Stimulated activated CD4-positive, alpha-beta T cell treated with anti-CD3 and anti-CD28 coated beads, Interleukin-12 subunit alpha, Interleukin-12 subunit beta, amount 100 ng/mL, for 24 hours (primary cell): Measurements from ENCODE around the gene KRT15.

Source experiments
- DNase-seq, 2 experiments: peaks; one replicate each; pipeline ENCODE4 v3.0.0-alpha.2; 2020; ENCODE audit warnings: low read depth in 2 of 2

The KRT15 gene

GRCh38 chr17:41483991-41484826, 34.5 kb downstream of the KRT15 start:
- no peak for DNase-seq

DNA sequence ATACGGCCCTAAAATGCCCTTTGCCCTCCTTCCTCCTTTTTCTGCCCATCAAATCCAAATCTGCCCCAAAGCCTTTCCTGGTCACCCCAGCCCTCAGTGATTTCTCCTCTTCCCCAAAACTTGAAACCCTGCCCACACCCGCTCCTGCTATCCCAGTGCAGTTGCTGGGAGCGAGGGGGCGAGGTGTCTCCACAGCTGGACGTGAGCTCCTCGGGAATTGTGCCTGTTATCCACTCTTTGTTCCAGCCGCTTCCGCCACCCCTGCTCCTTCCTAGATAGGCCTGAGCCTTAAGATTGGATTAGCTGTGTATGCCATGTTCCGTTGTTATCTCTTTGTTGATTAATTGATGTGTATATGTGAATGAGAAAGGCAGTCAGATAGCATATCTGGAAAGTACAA, 35.2 kb downstream of the KRT15 start:
- DNase-seq, result no peak

DNA sequence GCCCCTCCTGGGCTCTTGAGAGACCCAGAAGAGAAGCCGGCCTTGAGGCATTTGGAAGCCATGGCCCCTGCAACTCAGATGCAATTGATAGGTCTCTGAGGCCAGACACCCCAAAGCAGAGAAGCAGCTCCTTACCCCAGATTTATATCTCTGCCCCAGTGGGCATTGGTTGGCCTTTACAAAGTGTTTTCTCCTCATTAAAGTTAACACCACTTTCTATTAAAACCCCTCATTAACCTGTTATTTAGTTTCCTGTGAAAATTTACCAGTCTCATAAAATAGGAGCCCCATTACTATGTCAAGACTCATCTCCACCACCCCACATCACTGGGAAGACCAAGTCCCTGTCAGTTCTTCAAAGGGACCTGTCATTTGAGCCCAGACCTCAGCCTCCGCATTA, 37.7 kb downstream of the KRT15 start, which contains the start of gene KRT35:
Gene KRT35 (minus strand): TSS at position 116 of the 400 bp plus-strand sequence. CDS start 54 bp downstream, at position 62.
- DNase-seq, result no peak

DNA sequence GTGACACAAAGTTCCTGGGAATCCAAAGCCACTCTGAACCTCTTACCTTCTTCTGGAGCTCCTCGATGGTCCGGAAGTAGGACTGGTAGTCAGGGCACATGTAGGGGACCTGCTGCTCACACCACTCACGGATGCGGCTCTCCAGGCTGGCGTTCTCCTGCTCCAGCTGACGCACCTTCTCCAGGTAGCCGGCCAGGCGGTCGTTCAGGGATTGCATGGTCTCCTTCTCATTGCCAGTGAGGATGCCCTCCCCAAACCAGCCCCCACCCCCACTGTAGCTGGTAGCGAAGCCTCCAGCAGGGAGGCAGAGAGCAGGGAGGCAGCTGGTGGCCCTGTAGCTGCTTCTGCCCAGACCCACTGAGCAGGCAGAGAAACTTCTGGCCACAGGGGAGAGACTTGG, 38.1 kb downstream of the KRT15 start:
- no peak for DNase-seq

DNA sequence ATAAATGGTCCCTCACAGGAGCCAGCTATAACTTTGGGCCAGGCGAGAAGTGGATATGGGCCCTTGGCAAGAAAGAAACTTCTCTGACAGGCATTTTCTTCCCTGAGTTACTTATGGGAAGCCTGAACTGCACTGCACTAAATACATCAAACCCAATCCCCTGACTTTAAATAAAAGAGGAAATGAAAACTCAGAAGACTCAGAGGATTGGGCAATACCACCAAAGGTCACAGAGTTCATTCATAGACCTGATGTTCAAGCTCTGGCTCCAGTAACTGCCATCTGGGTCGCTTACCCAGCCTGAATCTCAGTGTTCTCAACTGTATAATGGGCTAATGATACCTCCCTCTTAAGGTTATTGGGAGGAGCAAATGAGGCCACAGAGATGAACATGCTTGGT, 38.6 kb downstream of the KRT15 start:
- no peak for DNase-seq

GRCh38 chr17:41478237-41478636, 40.5 kb downstream of the KRT15 start:
- DNase-seq, result no peak

- DNase-seq, result no peak
Observed at GRCh38 chr17:41476866-41477815, 41.5 kb downstream of the KRT15 start.

GRCh38 chr17:41475421-41475820, 43.3 kb downstream of the KRT15 start:
- DNase-seq, result no peak

DNA sequence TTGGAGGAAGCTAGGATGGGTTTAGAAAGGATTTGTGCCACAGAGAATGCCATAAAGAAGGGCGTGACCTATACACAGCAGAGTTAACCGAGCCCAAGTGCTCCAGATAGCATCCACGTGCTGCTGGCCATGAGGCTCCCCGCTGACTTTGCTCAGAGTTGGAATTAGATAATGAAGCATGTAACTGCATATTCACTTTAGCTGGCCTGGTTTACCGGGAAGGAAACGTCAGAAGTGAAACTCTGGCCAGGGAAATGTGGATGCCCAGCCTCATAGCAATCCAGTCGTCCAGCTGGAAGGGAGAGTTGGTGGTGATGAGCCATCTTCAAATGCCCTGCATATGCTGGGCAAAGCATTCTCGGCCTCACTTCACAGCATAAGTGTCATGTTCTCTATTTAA, 43.8 kb downstream of the KRT15 start:
- no peak for DNase-seq

GRCh38 chr17:41468346-41468745, 50.3 kb downstream of the KRT15 start:
- DNase-seq, result no peak

DNA sequence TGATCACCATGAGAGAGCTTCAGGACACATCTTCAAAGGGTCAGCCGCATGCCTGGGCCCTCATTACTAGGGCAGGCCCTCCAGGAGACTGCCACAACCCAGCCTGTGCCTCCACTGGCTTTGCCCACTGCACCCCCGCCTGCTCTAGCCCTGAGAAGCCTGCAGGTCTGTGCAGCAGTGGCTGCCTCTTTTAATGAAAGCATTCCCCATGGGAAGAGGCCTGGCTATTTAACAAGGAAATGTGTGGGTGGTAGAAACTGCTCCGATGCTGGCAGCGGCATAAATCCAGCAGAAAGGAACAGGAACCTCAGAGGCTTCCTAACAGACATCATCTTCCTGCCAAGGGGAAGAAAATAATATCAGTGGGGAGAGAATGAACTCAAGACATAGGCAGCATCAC, 51.1 kb downstream of the KRT15 start:
- DNase-seq, result no peak

DNA sequence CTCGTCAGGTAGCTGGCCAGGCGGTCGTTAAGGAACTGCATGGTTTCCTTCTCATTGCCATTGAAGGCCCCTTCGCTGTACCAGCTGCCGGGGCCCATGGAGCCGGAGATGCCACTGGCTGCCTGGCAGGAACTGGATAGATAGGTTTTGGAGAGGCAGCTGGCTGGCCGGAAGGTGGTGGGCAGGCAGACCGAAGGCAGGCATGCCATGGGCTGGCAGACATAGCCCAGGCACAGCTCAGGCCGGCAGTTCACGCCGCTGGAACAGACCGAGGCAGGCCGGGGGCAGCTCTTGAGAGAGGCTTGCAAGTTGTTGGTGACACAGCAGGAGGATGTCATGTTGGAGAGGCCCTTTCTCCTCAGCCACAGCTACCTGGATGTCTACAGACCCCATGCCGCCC, 51.7 kb downstream of the KRT15 start, which contains the start of gene KRT32:
Gene KRT32 (minus strand): TSS at position 399 of the 400 bp plus-strand sequence. CDS start 61 bp downstream, at position 338.
- no peak for DNase-seq

DNA sequence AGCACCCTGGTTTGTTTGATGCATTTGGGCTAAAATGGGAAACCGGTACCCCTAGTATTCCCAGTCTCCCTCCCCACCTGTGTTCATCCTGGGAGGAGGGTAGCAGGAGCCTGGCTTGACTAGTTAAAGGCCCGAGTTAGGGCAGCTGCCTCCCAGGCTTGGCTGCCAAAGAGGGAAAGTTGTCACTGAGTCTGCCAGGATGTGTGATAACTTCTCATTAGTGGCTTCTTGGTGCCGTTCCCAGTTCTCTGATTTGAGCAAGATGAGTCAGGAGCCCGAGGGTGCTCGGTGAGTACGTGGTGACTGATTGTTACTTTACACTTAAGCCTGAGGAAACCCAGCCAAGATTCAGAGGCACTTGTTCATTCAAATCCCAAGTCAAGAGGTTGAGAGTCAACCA, 54.0 kb downstream of the KRT15 start:
- DNase-seq, result no peak

DNA sequence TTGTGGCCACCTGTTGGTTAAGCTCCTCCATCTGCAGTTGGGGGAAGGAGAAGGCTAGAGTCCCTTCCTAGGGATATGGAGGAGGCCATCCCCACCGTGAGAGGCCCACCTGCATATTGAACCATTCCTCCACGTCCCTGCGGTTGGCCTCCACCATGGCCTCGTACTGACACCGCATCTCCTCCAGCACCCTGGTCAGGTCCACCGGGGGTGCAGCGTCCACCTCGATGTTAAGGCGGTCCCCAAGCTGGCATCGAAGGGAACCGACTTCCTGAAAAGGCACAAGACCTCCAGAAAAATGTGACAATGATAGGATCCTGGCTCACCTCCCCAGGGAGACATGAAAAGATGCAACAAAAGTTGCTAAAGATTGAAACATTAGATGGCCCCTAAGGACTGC, 54.5 kb downstream of the KRT15 start:
- DNase-seq, result no peak

DNA sequence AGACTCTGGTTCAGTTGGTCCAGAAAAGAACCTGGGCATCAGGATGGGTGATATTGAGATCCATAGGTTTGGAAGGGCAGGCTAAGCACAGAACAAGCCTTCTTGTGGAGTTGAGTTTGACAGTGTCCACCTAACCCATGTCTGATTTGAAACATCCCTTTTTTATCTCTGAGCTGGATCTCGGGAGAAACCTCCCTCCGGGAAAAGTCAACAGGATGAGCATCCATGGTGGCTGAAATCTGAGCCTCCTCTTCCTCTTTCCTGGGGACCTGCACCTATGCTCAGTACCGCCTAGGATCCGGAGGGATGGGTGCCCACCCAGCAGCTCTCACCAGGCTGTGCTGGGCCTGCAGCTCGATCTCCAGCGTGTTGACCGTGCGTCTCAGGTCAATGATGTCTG, 54.9 kb downstream of the KRT15 start:
- DNase-seq, result no peak
